Caco-2 (cell line): ENCODE measurements around the gene TRUB1. TPM values are rescaled to one million over a fixed set of nuclear protein-coding genes. Genes with fewer than 3 reads are reported as not detected.

Source experiments
- BruUV-seq: library from RNA; stranded (reverse); fragments of 400-500 nt; replicated peaks from 2 replicates; lab custom pipeline; 2021; lab: Mats Ljungman, UMichigan
- CTCF ChIA-PET: fragments of 300-600 bp; sonication (Branson Sonifier 250); formaldehyde crosslinking; loops from one replicate; lab custom pipeline; 2022; ENCODE audit warnings: antibody characterized with exemption; lab: Charles Lee
- POLR2A ChIA-PET: fragments of 300-600 bp; sonication (Branson Sonifier 250); formaldehyde crosslinking; loops from one replicate; lab custom pipeline; 2022; ENCODE audit warnings: antibody characterized with exemption; lab: Charles Lee
- DNase-seq, 2 experiments: peaks; one replicate each; pipeline versions ENCODE4 v3.0.0 to v3.0.0-alpha.2; 2020 to 2022
- H3K27me3 ChIP-seq: replicated peaks from 2 replicates; pipeline ENCODE4 v1.6.0; 2011; ENCODE audit warnings: low read length; ENCODE audit not compliant: control insufficient read depth, insufficient read depth
- H3K36me3 ChIP-seq: 2 replicates; pipeline ENCODE4 v1.5.1; 2011; ENCODE audit warnings: low read length; ENCODE audit not compliant: control insufficient read depth, insufficient read depth
- H3K4me1 ChIP-seq: fragments of 250-450 bp; sonication (Bioruptor Pico); 2 replicates; pipeline ENCODE4 v1.5.1; 2020; ENCODE audit warnings: mild to moderate bottlenecking
- H3K4me3 ChIP-seq: 2 replicates; pipeline ENCODE4 v1.5.1; 2011; ENCODE audit warnings: low read depth, mild to moderate bottlenecking, control low read depth, low read length
- H3K9me3 ChIP-seq: fragments of 250-450 bp; sonication (Bioruptor Pico); 2 replicates; pipeline ENCODE4 v1.5.1; 2020; ENCODE audit warnings: mild to moderate bottlenecking, moderate library complexity
- H3K27ac Mint-ChIP-seq: one replicate; pipeline ENCODE4 v1.8.0; 2022; ENCODE audit warnings: mixed read lengths; ENCODE audit not compliant: unreplicated experiment
- H3K27me3 Mint-ChIP-seq: one replicate; pipeline ENCODE4 v1.8.0; 2022; ENCODE audit warnings: mixed read lengths; ENCODE audit not compliant: insufficient read depth, unreplicated experiment
- H3K36me3 Mint-ChIP-seq: one replicate; pipeline ENCODE4 v1.8.0; 2022; ENCODE audit warnings: mild to moderate bottlenecking, mixed read lengths; ENCODE audit not compliant: insufficient read depth, unreplicated experiment
- H3K4me1 Mint-ChIP-seq: one replicate; pipeline ENCODE4 v1.8.0; 2022; ENCODE audit warnings: low read depth, mixed read lengths; ENCODE audit not compliant: unreplicated experiment
- H3K4me3 Mint-ChIP-seq: one replicate; pipeline ENCODE4 v1.8.0; 2022; ENCODE audit warnings: mild to moderate bottlenecking, moderate library complexity, mixed read lengths; ENCODE audit not compliant: unreplicated experiment
- H3K9me3 Mint-ChIP-seq: one replicate; pipeline ENCODE4 v1.8.0; 2022; ENCODE audit warnings: mixed read lengths; ENCODE audit not compliant: unreplicated experiment
- CTCF ChIP-seq, 2 experiments: fragments of 200-600 bp in 1 of 2; IDR thresholded peaks; 1 replicate in 1 of 2; 2 replicates in 1 of 2; pipeline versions ENCODE4 v1.5.1 to v1.8.0; 2011 to 2022; ENCODE audit warnings: antibody characterized with exemption in 1 of 2, control low read depth in 1 of 2, inconsistent platforms in 1 of 2, low read depth in 1 of 2, low read length in 1 of 2, mild to moderate bottlenecking in 1 of 2, moderate library complexity in 1 of 2; ENCODE audit not compliant: insufficient read depth in 1 of 2, severe bottlenecking in 1 of 2, unreplicated experiment in 1 of 2
- intact Hi-C: fragments of 100-400 bp; cut with micrococcal nuclease; formaldehyde crosslinking; loops from one replicate; pipeline ENCODE4 v1.10.0; 2022; ENCODE audit not compliant: unreplicated experiment
- total RNA-seq: library from RNA; stranded (reverse); gene quantifications from 2 replicates; pipeline ENCODE4 v1.2.3, GENCODE V29; 2022

Gene TRUB1
- total RNA-seq, 1 experiment from 2014 or later, result 22.0 TPM

DNA sequence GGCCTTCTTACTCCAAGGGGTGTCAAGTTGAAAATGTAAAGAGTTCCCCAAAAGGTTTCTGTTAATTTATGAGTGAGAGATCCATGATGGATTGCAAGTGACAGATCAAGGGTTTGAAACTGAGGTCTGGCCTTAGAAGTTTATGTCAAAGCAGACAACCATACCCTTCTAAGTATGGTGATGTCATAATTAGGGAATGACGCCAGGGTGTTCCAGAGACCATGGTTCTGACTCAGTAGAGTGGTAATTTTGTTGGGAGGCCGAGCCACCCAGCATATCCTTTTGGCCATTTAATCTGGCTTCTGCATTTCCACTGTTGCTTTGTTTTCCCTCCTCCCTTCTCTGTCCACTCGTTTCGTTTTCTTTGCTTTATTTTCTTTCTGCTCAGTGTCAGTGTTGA lies 2.7 kb downstream of the TRUB1 start:
- TF ChIP-seq CTCF (IDR thresholded peaks at IDR 0.05; ENCODE audit: insufficient read depth in 1 of 2, low read depth in 1 of 2, low read length in 1 of 2, severe bottlenecking in 1 of 2, unreplicated experiment in 1 of 2), result no peak
- H3K4me1 ChIP-seq, result peaks cover 7% of the 10 kb centered on the region
- ChIA-PET CTCF (no interaction called here), POLR2A (no interaction called here)
- Mint-ChIP-seq H3K4me1 (no peaks in the 10 kb centered on the region), H3K4me3 (no peak overlapping the region), H3K36me3 (peaks cover 51% of the 10 kb centered on the region), H3K9me3 (no peaks in the 10 kb centered on the region), H3K27ac (no peak overlapping the region), H3K27me3 (no peaks in the 10 kb centered on the region)
- no peaks in the 10 kb centered on the region for H3K27me3 ChIP-seq
- peaks cover 2% of the 10 kb centered on the region; the same call in 1 of the 2 replicates for H3K36me3 ChIP-seq
- H3K4me3 ChIP-seq, result no peak overlapping the region
- BruUV-seq, result no TSS peak
- no peak for DNase-seq
- H3K9me3 ChIP-seq, result no peaks in the 10 kb centered on the region
- intact Hi-C loops, result no loop called here

GRCh38 chr10:114943000-114943399 lies 5.0 kb downstream of the TRUB1 start:
- Histone ChIP-seq H3K4me3 (no peak overlapping the region), H3K36me3 (peaks cover 2% of the 10 kb centered on the region; the same call in 1 of the 2 replicates), H3K27me3 (no peaks in the 10 kb centered on the region), H3K4me1 (peaks cover 7% of the 10 kb centered on the region), H3K9me3 (no peaks in the 10 kb centered on the region)
- BruUV-seq, result no TSS peak
- TF ChIP-seq CTCF (IDR thresholded peaks at IDR 0.05; ENCODE audit: insufficient read depth in 1 of 2, low read depth in 1 of 2, low read length in 1 of 2, severe bottlenecking in 1 of 2, unreplicated experiment in 1 of 2), result no peak
- Mint-ChIP-seq H3K36me3 (peaks cover 51% of the 10 kb centered on the region), H3K4me1 (peaks cover 7% of the 10 kb centered on the region), H3K9me3 (no peaks in the 10 kb centered on the region), H3K27ac (no peak overlapping the region), H3K27me3 (no peaks in the 10 kb centered on the region), H3K4me3 (no peak overlapping the region)
- no peak for DNase-seq
- intact Hi-C loops, result no loop called here
- CTCF ChIA-PET, result no interaction called here
- POLR2A ChIA-PET, result no interaction called here

DNA sequence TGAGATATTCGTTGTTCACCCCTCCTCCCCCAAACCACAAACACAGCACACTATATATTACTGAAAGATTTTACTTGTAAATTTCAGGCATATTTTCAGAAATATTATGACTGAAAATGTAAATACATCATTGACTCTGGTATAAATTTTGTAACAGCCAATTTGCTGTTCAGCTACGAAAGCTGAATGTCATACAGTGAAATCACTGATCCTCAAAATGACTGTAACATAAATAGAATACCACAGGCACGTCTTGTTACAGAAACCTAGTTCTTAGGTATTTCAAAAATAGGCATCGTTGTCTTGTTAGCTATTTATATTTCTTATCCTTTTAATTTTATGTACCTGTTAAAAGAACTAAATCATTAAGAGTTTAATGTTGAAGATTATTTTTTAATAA lies 15.1 kb downstream of the TRUB1 start:
- peaks cover 29% of the 10 kb centered on the region for H3K36me3 Mint-ChIP-seq
- H3K4me3 ChIP-seq, result no peak overlapping the region
- no peaks in the 10 kb centered on the region for H3K4me1 Mint-ChIP-seq
- H3K4me3 Mint-ChIP-seq, result no peak overlapping the region
- POLR2A ChIA-PET, result no interaction called here
- H3K4me1 ChIP-seq, result no peaks in the 10 kb centered on the region
- CTCF ChIA-PET, result no interaction called here
- DNase-seq, result no peak
- no peaks in the 10 kb centered on the region for H3K9me3 ChIP-seq
- TF ChIP-seq CTCF (IDR thresholded peaks at IDR 0.05; ENCODE audit: insufficient read depth in 1 of 2, low read depth in 1 of 2, low read length in 1 of 2, severe bottlenecking in 1 of 2, unreplicated experiment in 1 of 2), result no peak
- no peaks in the 10 kb centered on the region for H3K27me3 Mint-ChIP-seq
- no peaks in the 10 kb centered on the region for H3K36me3 ChIP-seq
- H3K27ac Mint-ChIP-seq, result no peak overlapping the region
- no peaks in the 10 kb centered on the region for H3K27me3 ChIP-seq
- H3K9me3 Mint-ChIP-seq, result no peaks in the 10 kb centered on the region
- intact Hi-C loops, result no loop called here
- BruUV-seq, result no TSS peak
